IPS-NIHi7 (cell line): ENCODE results near the gene SASH1.
A peak's percentile ranks its signal among the peaks of the same experiment; 100 is the strongest.

Source experiments
- DNase-seq: peaks from one replicate; pipeline ENCODE4 v3.0.0; 2012; ENCODE audit warnings: mixed read lengths; ENCODE audit errors: extremely low spot score

Gene SASH1

DNA sequence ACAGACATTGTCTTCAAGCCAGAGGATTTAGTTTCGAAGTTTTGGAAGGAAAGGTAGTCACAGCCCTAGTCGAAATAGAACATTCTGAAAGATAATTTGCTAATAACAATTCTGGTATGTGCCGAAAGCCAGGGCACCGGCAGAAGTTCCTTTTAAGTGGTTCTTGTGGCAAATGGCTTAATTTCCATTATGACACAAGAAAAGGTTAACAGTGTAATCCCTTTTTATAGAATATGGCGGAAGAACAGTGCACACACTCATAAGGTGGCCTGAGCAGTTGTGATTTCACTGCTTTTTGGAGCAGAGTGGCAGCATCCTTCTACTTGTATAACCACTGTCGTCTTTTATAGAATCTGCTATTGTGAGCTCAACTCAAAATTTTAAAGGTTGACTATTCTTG, 152.4 kb downstream of the SASH1 start:
- no peak for DNase-seq

DNA sequence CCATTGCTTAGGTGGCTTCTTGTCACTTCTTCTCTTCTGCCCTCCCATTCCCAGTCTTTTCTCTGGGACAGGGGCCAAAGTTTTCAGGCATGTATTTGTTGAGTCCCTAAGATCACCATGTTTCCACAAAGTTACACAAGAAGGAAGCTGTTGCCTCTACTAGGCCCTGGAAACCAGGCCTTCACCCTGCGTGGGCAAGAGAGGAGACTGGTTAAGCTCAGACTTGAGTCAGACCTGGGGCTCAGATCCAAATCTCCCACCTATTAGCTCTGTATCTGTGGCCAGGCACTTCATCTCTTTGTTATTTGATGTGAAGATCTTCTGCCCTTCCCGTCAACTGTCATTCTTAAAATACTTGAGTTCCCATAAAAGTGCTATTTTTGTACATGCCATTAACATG, 154.6 kb downstream of the SASH1 start:
- DNase-seq: no peak

GRCh38 chr6:148497717-148498116, 155.1 kb downstream of the SASH1 start:
- no peak for DNase-seq

DNA sequence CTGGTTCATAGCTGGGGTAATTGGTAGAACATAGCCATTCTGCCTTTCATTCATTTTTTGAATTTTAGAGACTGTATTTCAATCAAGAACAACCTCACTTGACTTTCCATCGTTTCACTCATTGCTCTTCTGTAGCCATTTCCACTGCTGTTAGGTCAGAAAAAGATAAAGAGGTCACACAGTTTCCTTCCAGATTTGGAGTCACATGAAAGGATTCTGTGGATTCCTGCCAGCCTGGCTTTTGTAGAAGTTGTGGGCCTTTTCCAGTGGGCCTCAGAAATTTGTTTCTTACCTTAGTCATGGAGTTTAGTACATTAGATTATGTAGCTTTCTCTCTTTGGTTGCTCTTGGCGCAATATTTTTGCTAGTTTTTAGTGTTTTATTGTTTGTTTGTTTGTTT, 157.8 kb downstream of the SASH1 start:
- DNase-seq: no peak

DNA sequence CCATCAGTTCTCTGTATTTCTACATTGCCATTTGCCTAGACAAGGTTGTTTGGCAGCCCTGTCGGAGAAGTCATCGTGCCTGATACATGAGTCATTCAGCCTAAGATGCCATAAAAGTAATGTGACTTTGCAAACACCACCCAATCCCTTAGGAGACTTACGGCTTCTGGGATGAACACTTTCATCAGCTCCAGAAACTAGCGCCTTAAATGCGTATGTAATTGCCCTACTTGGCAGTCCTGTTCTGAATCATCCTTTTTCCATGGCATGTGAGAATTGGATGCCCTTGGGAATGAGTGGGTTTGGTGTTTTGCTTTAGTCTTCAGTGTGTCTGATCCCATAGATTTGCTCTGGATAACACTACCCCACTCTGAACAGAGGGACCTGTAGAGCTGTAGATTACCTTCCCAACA, 158.5 kb downstream of the SASH1 start:
- DNase-seq: no peak

DNA sequence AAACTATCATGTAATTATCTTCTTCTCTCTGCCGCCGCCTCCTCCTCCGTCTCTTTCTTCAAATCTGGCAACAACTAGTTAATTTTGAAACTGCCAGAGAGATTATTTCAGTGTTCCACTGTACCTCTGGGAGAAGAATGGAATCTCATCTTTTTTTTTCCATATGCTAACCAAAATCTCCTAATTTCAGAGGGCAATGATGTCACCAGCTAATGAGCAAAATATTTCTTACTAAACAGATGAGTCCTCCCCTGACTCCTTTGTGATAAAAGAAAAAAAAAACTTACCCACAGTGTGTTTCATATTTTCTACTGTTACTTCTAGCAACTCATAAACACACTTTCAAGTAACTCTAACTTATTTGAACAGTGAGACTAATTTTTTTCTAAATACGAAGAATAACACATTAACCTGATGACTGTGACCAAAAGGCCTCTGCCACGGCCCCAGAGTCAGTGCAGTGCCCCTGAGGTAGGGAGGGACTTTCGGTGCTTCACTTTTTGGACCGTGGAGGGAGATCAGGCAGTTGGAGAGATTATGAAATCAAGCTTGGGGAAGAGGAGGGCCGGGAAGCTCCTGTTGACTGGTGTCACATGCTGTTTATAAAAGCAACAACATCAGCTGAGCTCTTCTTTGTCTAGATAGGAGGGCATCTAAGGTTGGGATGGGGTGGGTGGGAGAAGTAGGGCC, 159.6 kb downstream of the SASH1 start:
- DNase-seq: no peak

GRCh38 chr6:148502773-148503135, 160.1 kb downstream of the SASH1 start:
- DNase-seq: no peak

GRCh38 chr6:148503703-148504102, 161.1 kb downstream of the SASH1 start:
- no peak for DNase-seq

GRCh38 chr6:148507774-148508173, 165.1 kb downstream of the SASH1 start:
- no peak for DNase-seq

DNA sequence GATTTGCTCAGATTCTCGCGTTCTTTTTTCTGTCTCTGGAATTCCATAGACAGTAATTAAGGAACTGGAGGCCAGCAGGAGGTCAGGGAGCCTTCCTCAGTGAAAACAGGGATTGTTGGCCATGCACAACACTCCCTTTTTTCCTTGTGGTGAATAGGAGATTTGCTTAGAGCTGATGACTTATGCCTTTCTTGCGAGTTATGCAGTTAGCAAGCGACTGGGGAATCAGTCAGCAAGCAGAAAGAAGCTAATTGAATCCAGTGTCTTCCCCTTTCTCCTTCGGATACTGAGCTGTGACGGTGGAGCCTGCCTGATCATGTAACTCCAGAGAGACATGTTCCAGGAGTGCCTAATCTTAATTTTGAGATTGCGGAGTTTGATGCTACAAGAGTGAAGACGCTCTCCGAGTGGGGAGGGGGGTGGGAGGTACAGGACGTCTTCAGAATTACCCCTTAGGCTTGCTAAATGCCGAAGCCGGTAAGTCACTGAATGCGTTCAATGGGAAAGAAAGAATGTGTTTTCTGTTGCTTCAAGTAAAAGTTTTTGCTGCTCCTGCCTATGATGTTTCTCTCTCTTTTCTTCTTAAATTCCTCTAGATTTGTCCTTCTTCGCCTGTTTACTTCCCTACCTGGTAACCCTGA, 165.9 kb downstream of the SASH1 start:
- DNase-seq: no peak

- no peak for DNase-seq
Observed at GRCh38 chr6:148509119-148509799, 166.6 kb downstream of the SASH1 start.

- DNase-seq: no peak
Observed at GRCh38 chr6:148509800-148510581, 167.4 kb downstream of the SASH1 start.

GRCh38 chr6:148513145-148514071, 170.8 kb downstream of the SASH1 start:
- peak; percentile 48 for DNase-seq

DNA sequence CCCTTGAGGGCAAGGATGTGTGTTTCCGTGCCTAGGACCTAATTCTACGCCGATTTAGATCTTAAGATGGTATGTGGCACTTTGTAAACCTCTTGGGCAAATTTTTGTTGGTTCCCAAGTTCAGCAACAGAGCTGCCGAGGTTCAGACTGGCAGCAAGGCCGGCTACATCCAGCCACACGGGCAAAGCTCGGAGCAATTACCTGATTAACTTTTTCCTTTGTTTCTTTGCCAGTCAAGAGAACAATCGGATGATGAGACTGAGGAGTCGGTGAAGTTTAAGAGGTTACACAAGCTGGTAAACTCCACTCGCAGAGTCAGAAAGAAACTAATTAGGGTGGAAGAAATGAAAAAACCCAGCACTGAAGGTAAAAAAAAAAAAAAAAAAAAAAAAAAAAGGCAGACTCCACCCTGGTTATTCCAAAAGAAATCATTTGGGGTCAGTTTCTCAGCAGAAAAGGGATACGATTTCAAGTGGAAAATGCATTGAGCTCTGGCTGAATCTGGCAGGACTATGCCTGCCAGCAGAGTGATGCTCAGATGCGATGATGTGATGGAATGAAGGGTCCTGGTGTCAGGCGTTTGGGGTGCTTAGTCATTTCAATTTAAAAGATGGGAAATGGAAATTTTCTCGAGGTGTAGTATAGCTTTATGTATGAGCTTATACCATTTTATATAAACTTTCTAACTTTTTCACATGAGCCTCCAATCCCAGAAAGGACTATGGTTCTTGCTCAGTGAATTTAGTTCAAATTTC, 171.6 kb downstream of the SASH1 start:
- no peak for DNase-seq

GRCh38 chr6:148516217-148516616, 173.6 kb downstream of the SASH1 start:
- DNase-seq: no peak

- no peak for DNase-seq
Observed at GRCh38 chr6:148516617-148517016, 174.0 kb downstream of the SASH1 start.

GRCh38 chr6:148517470-148517869, 174.8 kb downstream of the SASH1 start:
- no peak for DNase-seq

GRCh38 chr6:148518511-148519156, 176.0 kb downstream of the SASH1 start:
- DNase-seq: no peak

DNA sequence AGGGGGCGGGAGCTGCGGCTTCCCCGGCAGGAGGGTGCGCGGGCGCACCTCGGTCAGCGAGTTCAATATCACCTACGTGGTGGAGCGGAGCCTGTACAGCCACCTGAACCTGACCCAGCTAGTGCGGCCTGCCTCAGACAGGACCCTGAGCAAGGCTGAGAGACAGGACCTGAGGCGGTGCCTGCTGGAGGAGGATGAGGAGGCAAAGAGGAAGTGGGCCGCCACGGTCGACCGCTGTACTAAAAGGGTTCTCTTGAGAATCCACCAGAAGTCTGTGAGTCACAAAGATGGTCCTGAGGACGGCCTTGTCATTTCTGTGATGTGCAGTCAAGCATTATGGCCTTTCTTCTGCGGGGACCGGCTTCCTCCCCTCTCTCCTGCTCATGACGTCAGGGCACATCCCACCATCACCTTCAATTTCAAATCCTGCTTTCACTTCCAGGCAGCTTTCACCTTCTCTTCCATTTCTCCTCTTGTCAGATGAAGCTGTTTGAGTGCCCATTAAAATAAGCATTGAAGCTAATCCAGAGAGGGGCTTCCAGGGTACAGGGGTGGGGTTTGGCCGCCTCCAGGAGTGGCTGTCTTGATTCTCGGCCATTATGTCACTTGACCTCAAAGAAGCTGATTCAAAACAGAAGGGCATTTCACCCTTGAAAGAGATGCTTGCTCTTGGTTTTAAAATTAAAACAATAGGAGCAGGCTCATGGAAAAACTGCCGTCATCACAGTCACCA, 177.6 kb downstream of the SASH1 start:
- DNase-seq: no peak
